Activated naive CD4-positive, alpha-beta T cell treated with anti-CD3 and anti-CD28 coated beads for 36 hours (primary cell): ENCODE data around the gene ACP1. TPM values are rescaled to one million over a fixed set of nuclear protein-coding genes. Genes with fewer than 3 reads are reported as not detected.
"Not testable (repeated sequence)": the region's sequence is repeated elsewhere in the genome, so short reads cannot be mapped to it uniquely, and the experiment has no call there.

Experiments used
- CTCF ChIA-PET: fragments of 350-600 bp; sonication (Branson Sonifier 250); formaldehyde crosslinking; loops from one replicate; lab custom pipeline; 2021; ENCODE audit warnings: antibody characterized with exemption; lab: Charles Lee
- DNase-seq: peaks from one replicate; pipeline ENCODE4 v3.0.0-alpha.2; 2020
- H3K27ac Mint-ChIP-seq: one replicate; pipeline ENCODE4 v1.8.0; 2021; ENCODE audit warnings: mild to moderate bottlenecking, mixed read lengths
- H3K27me3 Mint-ChIP-seq: one replicate; pipeline ENCODE4 v1.8.0; 2021; ENCODE audit warnings: low read depth, mixed read lengths
- H3K36me3 Mint-ChIP-seq: one replicate; pipeline ENCODE4 v1.8.0; 2021; ENCODE audit warnings: low read depth, mixed read lengths
- H3K4me1 Mint-ChIP-seq: one replicate; pipeline ENCODE4 v1.8.0; 2021; ENCODE audit warnings: low read depth, mixed read lengths
- H3K4me3 Mint-ChIP-seq: one replicate; pipeline ENCODE4 v1.8.0; 2021; ENCODE audit warnings: mild to moderate bottlenecking, moderate library complexity, mixed read lengths
- H3K9me3 Mint-ChIP-seq: one replicate; pipeline ENCODE4 v1.8.0; 2021; ENCODE audit warnings: mixed read lengths
- intact Hi-C: fragments of 100-400 bp; cut with micrococcal nuclease; formaldehyde crosslinking; loops from one replicate; pipeline ENCODE4 v1.15.1; 2023
- total RNA-seq, 2 experiments: library from RNA; stranded (reverse); gene quantifications; one replicate each; pipeline ENCODE4 v1.2.3, GENCODE V29; 2021

Gene ACP1
- total RNA-seq, 2 experiments from 2014 or later, result 144 to 147 TPM

DNA sequence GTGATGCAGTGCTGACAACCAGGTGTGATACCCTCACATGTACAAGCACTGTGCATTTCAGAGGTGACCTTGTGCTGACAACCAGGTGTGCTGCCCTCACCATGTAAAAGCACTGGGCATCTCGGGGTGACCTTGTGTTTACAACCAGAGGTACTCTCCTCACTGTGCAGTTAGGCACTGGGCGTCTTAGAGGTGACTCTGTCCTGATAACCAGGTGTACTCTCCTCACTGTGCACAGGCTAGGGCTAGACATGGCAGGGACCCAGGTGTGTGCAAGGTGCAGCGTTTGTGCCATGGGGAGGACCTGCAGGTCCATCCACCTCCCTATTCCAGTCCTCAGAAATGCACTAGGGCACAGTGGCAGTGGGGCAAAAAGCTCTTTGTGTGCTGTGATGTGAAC lies 31.6 kb downstream of the ACP1 start:
- H3K27me3 Mint-ChIP-seq, result peaks cover 26% of the 10 kb centered on the region
- intact Hi-C loops, result no loop called here
- no peak overlapping the region for H3K27ac Mint-ChIP-seq
- DNase-seq, result no peak
- H3K4me1 Mint-ChIP-seq, result no peaks in the 10 kb centered on the region
- no peak overlapping the region for H3K4me3 Mint-ChIP-seq
- H3K36me3 Mint-ChIP-seq, result no peaks in the 10 kb centered on the region
- CTCF ChIA-PET, result no interaction called here
- H3K9me3 Mint-ChIP-seq, result peaks cover 6% of the 10 kb centered on the region

DNA sequence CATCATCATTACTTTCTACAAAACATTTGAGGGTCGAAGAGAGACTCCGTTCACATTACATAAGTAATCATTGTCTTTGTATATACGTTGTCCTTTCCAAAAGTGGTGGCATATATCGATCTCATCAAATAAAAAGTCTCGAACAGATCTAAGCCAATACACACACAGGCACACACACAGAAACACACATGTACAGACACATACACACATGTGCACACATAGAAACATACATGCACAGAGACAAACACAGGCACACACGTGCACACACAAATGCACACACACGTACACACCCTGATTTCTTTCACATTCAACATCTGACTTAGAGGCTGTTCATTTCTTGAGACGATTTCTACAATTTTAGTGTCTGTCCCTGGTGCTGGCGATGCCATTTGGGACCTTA lies 40.6 kb downstream of the ACP1 start:
- peaks cover 2% of the 10 kb centered on the region for H3K9me3 Mint-ChIP-seq
- H3K36me3 Mint-ChIP-seq, result no peaks in the 10 kb centered on the region
- no peak overlapping the region for H3K27ac Mint-ChIP-seq
- DNase-seq, result no peak
- no peak overlapping the region for H3K4me3 Mint-ChIP-seq
- H3K27me3 Mint-ChIP-seq, result peaks cover 2% of the 10 kb centered on the region
- intact Hi-C loops, result no loop called here
- CTCF ChIA-PET, result no interaction called here
- no peaks in the 10 kb centered on the region for H3K4me1 Mint-ChIP-seq

DNA sequence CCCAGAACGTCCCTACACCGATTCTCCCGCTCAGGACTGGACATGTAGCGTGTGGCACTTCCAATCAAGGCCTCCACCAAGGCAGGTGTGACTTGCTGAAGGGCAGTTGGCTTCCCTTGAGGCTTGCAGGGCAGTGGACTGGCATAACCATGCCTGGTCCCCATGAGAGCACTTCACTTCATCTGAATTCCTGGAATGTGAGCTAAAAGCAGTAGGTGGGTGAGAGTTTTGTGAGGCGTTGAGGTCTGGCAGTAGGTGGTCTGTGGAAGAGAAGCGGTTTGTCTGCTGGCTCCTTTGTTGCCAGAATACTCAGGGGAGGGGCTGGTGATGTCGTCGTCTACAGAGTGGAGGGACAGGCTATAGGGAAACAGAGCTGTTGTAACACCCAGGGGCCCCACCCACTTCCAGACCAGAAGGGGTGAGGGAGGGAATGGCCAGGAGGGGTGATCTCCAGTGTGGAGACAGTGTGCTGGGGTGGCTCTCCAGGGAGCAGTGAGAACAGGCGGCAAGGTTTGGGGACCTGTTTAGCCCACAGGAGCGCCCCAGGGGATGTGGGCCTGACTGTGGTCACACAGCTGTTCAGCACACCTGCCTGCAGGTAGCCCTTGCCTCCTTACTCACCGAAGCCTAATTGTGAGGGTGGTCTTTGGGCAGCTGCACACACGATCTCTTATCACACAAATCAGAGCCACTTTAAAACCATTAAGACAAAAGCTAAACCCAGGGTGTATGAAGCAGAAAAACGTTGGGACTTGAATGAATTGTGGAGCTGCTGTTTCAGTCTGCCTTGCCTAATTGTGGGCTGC lies 44.6 kb downstream of the ACP1 start:
- intact Hi-C loops, result no loop called here
- no peaks in the 10 kb centered on the region for H3K36me3 Mint-ChIP-seq
- no peak overlapping the region for H3K4me3 Mint-ChIP-seq
- H3K9me3 Mint-ChIP-seq, result no peaks in the 10 kb centered on the region
- DNase-seq, result no peak
- H3K27ac Mint-ChIP-seq, result no peak overlapping the region
- H3K4me1 Mint-ChIP-seq, result no peaks in the 10 kb centered on the region
- CTCF ChIA-PET, result no interaction called here
- H3K27me3 Mint-ChIP-seq, result peaks cover 2% of the 10 kb centered on the region

DNA sequence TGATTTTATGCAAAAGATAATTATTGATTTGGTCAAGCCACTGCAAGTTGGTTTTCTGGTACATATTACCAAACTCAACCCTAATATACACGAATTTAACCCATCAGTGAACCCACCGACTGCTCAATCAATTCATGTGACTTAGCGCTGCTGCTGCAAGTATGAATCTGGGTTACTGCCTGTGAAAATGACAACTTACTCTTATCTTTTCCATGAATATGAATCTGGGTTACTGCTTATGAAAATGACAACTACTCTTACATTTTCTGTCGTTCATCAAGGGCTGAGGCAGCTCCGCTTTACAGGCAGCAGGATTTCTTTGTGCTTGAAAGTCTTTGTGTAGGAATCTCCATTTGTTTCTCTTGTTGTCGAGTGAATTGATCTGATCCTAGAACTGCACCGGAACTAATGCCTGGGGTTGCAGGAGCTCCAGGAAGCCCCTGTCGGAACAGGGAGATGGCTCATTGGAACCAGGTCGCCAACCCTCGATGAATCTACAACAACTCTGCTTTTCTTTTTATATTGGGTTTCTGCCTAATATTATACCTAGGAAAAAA lies 45.3 kb downstream of the ACP1 start:
- Mint-ChIP-seq H3K4me1 (no peaks in the 10 kb centered on the region), H3K27ac (no peak overlapping the region), H3K27me3 (peaks cover 2% of the 10 kb centered on the region), H3K36me3 (no peaks in the 10 kb centered on the region), H3K9me3 (no peaks in the 10 kb centered on the region), H3K4me3 (no peak overlapping the region)
- CTCF ChIA-PET, result no interaction called here
- intact Hi-C loops, result no loop called here
- no peak for DNase-seq

DNA sequence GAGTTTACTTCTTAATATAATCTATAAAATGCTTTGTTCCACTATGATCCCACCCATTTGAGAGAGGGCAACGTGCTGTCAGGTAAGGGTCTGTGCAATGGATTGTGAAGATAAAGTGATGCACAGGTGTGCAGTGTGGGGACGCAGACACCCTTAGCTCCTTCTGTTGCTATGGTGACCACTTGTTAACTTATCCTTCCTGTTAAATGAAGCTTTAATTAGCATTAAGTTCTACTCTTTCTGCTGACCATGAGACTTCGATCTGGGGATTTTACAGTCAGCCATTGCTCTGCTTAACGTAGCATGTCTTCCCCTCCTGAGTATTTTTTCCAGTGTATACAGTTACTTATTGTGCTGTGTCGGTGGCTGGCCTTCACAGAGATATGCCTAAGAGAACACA lies 46.2 kb downstream of the ACP1 start:
- no peaks in the 10 kb centered on the region for H3K27me3 Mint-ChIP-seq
- H3K36me3 Mint-ChIP-seq, result no peaks in the 10 kb centered on the region
- no peak for DNase-seq
- no peak overlapping the region for H3K4me3 Mint-ChIP-seq
- no peaks in the 10 kb centered on the region for H3K9me3 Mint-ChIP-seq
- CTCF ChIA-PET, result no interaction called here
- intact Hi-C loops, result no loop called here
- H3K4me1 Mint-ChIP-seq, result no peaks in the 10 kb centered on the region
- no peak overlapping the region for H3K27ac Mint-ChIP-seq

DNA sequence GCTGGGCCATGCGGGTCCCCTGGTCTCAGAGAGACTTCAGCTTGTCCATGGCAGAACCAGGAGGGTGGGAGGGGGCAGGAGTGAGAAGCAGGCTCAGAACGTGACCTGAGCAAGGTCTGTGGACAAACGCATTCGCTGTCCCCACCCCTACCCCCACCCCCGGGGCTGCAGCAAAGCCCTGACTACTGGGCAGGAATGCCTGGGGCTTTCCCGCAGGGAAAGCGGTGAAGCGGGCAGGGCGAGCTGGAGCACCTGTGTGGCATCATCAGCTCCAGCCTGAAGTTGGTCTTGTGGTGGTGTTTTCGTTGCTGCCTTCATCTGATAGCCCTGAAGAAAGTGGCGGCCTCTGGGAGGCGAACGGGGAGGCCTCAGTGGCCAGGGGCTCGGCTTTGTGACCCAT lies 49.2 kb downstream of the ACP1 start:
- Mint-ChIP-seq H3K4me1 (peaks cover 9% of the 10 kb centered on the region), H3K27me3 (no peaks in the 10 kb centered on the region), H3K9me3 (no peaks in the 10 kb centered on the region), H3K36me3 (no peaks in the 10 kb centered on the region), H3K4me3 (no peak overlapping the region), H3K27ac (no peak overlapping the region)
- intact Hi-C loops, result no loop called here
- no peak for DNase-seq
- CTCF ChIA-PET, result no interaction called here

DNA sequence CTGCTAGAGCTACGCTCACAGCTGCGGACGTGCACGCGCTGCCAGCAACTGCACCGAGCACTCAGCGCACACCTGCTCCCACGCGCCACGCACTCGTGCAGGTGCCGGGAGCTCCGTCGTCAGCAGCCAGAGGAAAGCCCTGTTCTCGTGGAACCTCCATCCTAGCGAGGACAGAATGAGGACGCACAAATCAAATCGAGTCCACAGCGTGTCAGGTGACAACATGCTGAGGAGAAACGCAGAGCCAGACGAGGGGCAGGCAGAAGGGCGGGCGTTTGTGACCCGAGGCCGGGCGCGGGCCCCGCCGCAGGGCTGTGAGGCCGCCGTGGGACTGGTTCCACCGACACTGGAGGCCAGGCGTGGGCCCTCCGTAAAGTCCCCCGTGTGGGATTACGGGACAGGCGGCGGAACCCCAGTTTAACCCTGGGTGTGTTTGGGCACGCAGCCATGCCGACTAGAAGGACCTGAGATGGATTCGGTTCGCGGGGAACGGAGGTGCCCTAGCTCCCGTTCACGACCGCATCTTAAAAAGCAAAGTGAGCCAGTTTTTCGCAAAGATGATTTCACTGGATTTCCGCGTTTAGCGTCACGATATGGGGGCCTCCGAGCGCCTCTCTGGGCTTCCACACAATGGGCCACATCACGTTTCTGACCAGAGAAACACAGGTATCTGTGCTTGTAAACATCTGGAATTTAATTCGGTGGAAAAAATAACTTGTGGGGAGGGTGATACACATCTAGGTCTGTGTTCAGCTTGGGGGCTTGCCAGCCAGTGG lies 50.0 kb downstream of the ACP1 start:
- CTCF ChIA-PET, result no interaction called here
- intact Hi-C loops, result no loop called here
- no peak overlapping the region for H3K27ac Mint-ChIP-seq

DNA sequence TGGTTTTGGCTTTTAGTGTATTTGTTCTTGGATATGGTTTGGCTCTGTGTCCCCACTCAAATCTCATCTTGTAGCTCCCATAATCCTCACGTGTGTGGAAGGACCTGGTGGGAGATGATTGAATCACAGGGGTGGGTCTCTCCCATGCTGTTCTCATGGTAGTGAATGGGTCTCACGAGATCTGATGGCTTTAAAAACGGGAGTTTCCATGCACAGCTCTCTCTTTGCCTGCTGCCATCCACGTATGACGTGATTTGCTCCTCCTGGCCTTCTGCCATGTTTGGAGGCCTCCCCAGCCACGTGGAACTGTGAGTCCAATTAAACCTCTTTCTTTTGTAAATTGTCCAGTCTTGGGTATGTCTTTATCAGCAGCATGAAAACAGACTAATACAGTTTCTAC lies 51.2 kb downstream of the ACP1 start:
- DNase-seq, H3K36me3 Mint-ChIP-seq, intact Hi-C loops, H3K27me3 Mint-ChIP-seq, CTCF ChIA-PET, H3K4me1 Mint-ChIP-seq, H3K9me3 Mint-ChIP-seq, H3K27ac Mint-ChIP-seq, H3K4me3 Mint-ChIP-seq: not testable (repeated sequence)

More for the DNA sequence above, 50.0 kb downstream of the ACP1 start:
- Mint-ChIP-seq H3K4me3 (no peak overlapping the region), H3K36me3 (no peaks in the 10 kb centered on the region), H3K27me3 (no peaks in the 10 kb centered on the region), H3K4me1 (peaks cover 9% of the 10 kb centered on the region), H3K9me3 (no peaks in the 10 kb centered on the region)
- no peak for DNase-seq

DNA sequence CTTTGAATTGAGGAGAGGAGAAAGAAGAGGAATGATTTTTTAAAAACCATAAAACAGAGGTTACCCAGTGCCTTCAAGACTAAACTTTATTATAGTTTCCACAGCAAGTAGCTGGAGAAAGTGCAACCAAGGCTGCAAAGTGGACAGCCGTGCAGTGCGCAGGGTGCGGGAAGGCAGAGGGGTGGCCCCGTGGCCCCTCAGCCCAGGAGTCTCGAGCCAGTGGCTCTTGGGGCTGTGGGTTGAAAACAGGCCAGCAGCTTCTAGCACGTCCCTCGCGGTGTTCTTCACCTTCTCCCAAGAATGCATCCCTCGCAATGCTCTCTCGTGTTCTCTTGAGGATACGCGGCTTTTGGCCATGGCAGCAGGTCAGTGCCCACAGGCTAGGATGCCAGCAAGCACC lies 51.6 kb downstream of the ACP1 start:
- H3K4me3 Mint-ChIP-seq, result no peak overlapping the region
- no peaks in the 10 kb centered on the region for H3K9me3 Mint-ChIP-seq
- H3K27me3 Mint-ChIP-seq, result no peaks in the 10 kb centered on the region
- H3K36me3 Mint-ChIP-seq, result no peaks in the 10 kb centered on the region
- H3K27ac Mint-ChIP-seq, result no peak overlapping the region
- DNase-seq, result no peak
- intact Hi-C loops, result no loop called here
- peaks cover 9% of the 10 kb centered on the region for H3K4me1 Mint-ChIP-seq
- CTCF ChIA-PET, result no interaction called here

DNA sequence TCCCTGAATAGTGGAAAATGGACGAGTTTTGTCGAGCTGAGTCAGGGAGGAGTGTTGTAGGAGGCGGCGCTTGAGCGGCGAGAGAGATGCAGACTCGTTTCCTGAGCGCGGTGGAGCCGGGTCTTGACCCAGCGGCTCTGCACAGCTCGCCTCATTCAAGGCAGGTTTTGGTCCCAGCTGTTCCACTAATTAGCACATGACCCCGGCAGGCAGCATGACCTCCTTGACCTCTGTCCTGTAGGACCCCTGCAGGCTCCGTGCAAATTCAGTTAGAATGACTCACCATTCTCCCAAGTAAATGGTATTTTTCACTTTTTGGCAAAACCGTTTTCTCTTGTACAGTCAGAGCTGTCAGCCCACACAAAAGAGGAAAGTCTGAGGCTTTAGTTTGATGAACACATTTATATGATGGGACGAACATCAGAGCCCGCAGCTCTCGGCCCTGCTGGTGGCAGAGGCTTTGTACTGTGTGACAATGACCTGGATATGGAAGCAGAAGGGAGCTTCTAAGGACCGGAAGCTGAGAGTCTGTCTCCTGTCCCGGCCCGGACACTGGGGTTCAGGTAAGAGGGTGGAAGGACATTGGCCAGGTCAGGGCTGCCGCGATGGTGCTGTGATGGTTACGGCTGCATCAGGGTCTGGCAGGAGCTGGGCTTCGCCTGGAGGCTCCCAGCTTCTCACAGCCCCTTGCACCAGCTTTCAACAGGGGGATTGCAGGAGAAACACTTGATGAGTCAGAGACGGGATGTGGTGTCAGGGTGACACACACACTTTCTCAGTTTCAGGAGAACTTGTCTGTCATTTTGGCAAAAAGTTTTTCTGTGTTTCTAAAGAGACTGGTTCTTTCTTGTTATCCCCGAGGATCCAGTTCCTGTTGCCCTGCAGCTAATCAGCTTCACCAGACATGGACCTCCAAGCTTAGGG lies 53.0 kb downstream of the ACP1 start:
- H3K27ac Mint-ChIP-seq, result no peak overlapping the region
- CTCF ChIA-PET, result interaction anchor here (0.6 to 1.5 kb wide), 4 partner anchors 26 to 321 kb away, joined by 3 read pairs; no protein-coding TSS in a partner anchor
- no peaks in the 10 kb centered on the region for H3K36me3 Mint-ChIP-seq
- intact Hi-C loops, result no loop called here
- H3K4me1 Mint-ChIP-seq, result peaks cover 9% of the 10 kb centered on the region
- no peaks in the 10 kb centered on the region for H3K9me3 Mint-ChIP-seq
- H3K27me3 Mint-ChIP-seq, result peaks cover 7% of the 10 kb centered on the region
- H3K4me3 Mint-ChIP-seq, result no peak overlapping the region
- DNase-seq, result peak; percentile 32

DNA sequence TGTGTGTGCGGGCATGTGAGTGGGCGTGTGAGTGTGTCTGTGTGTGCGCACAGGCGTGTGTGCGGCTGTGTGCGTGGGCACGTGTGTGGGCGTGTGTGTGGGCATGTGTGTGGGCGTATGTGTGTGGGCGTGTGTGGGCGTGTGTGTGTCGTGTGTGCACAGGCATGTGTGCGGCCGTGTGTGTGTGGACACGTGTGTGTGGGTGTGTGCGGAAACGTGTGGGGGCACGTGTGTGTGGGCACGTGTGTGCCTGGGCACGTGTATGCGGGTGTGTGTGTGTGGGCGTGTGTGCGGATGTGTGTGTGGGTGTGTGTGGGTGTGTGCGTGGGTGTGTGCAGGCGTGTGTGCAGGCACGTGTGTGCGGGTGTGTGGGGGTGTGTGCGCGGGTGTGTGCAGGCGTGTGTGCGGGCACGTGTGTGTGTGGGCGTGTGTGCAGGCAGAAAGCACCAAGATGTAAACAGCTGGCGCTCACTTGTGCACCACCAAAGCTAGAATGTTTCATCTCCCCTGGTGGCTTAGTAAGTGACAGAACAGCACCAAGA lies 54.4 kb downstream of the ACP1 start:
- DNase-seq, result no peak
- H3K9me3 Mint-ChIP-seq, result no peaks in the 10 kb centered on the region
- peaks cover 7% of the 10 kb centered on the region for H3K27me3 Mint-ChIP-seq
- no peaks in the 10 kb centered on the region for H3K36me3 Mint-ChIP-seq
- no peak overlapping the region for H3K27ac Mint-ChIP-seq
- CTCF ChIA-PET, result no interaction called here
- no peak overlapping the region for H3K4me3 Mint-ChIP-seq
- intact Hi-C loops, result no loop called here
- H3K4me1 Mint-ChIP-seq, result peaks cover 9% of the 10 kb centered on the region

DNA sequence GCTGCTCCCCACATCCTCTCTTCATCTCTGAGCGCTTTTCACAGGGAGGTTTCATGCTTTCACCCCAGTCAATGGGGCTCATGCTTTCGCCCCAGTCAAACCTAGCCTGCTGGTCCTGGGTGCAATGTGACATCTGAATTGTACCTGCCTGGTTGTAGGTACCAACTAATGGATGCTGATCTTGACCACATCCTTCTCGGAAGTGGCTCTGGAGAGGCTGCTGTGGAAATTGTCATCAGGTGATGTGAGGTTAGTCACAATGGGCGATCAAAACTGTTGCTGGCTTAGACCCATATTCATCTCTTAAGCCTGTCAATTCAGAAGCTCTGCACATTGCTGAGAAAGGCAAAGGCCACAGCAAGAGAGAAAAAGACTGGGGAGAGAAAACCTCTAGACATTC lies 55.8 kb downstream of the ACP1 start:
- Mint-ChIP-seq H3K27me3 (peaks cover 7% of the 10 kb centered on the region), H3K9me3 (no peaks in the 10 kb centered on the region), H3K27ac (no peak overlapping the region), H3K36me3 (no peaks in the 10 kb centered on the region), H3K4me1 (peaks cover 9% of the 10 kb centered on the region), H3K4me3 (no peak overlapping the region)
- no peak for DNase-seq
- CTCF ChIA-PET, result no interaction called here
- intact Hi-C loops, result no loop called here
